ENCODE data around the gene CLIP1.
A peak's percentile ranks its signal among the peaks of the same experiment; 100 is the strongest.
"Not testable (repeated sequence)": the region's sequence is repeated elsewhere in the genome, so short reads cannot be mapped to it uniquely, and the experiment has no call there.

The CLIP1 gene

DNA sequence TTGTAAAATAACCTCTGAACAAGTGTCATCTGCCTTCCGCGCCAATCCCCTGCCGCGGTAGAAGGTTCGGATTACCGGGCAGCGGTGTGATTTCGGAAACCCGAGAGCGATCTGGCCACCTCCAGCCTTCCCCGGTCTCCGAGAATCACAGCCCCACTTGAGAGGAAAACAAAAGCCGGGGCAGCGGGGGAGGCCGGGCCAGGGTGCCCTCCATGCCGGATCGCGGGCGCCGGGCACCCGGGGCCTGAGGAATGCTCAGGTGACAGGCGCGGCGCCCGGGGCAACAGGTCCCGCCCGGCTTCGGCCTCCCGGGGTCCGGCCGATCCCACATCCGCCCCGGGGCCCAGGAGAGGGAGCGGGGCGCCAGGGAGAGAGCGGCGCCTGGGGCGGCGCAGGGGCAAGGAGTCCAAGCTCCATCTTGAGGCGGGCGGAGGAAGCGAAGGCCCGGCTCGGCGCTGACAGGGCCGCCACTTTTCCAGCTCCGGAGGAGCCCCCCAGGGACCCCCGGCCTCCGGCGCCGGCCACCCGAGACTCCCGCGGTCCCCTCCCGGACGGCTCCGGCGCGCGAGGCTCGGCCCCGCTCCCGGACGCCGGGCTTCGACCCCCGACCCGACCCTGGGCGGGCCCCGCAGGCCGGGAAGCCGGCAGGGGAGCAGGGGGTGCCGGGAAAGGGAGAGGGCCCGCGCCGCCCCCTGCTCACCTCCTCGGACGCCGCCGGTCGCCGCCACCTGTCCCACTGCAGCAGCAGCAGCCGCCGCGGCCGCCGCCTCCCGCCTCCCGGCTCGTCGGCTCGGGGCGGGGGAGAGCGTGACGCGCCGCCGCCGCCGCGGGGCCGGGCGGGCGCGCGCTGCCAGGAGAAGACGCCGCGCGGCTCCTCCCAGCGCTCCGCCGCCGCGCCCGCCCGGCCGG is at the start of gene CLIP1:
TSS of gene CLIP1 (minus strand) at position 849 of the 909 bp plus-strand sequence. CDS start 42,217 bp downstream, outside the sequence.
- DNase-seq = peak; percentile 72

DNA sequence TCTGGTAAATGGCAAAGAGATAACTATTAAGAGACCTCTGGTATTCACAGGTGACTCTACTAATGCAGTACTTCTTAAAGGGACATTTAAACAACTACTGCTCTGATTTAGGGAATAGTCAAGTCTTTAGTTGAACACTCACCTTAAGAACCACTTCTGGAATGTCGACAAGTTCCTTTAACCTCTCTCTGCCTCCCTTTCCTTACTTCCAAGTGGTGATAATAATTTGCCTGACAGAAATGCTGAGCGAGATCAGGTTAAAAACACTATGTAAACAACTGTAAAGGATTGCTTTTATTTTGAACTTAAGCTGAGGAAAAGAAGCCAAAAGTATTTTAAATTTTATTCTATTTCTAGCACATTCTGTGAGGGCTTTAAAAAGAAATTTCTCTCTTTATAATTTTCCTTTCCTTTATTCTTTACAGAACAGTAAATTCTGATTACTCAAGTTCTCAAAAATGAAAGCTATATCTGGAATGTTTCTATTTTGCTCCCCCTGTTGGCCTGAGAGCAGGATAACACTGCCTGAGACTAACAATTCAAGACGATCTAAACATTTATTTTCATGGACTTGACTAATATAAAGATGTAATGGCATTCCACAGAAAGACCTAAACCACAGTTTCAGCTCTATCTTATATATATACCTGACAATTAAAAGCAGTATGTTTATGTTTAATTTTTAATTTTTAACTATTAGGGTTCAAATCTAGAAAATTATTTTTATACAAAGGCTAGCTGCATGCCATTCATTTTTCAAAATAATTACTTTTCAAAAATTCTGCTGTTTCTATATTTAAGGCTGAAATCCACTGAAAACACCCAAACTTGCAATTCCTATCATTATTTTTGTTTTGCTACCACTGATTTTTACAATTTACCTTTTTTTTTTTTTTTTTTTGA is 49.1 kb upstream of the CLIP1 start:
- peak; percentile 33 for DNase-seq

DNA sequence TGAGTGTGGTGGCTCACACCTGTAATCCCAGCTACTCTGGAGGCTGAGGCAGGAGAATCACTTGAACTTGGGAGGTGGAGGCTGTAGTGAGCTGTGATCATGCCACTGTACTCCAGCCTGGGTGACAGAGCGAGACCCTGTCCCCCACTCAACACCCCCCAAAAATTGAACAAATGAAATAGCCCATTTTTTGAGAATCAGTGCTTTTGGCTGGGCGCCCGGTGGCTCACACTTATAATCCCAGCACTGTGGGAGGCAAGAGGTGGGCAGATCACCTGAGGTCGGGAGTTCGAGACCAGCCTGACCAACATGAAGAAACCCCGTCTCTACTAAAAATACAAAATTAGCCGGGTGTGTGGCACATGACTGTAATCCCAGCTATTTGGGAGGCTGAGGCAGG is 48.1 kb upstream of the CLIP1 start:
- not testable (repeated sequence) for DNase-seq

DNA sequence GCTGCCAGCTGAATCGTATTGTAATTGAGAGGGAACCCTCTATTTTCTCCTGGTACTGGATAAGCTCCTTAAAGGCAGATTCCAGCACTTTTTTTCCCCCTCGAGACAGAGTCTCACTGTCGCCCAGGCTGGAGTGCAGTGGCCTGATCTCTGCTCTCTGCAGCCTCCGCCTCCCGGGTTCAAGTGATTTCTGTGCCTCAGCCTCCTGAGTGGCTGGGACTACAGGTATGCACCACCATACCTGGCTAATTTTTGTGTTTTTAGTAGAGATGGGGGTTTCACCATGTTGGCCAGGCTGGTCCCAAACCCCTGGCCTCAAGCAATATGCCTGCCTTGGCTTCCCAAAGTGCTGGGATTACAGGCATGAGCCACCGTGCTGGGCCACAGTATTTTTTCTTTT is 47.4 kb upstream of the CLIP1 start:
- not testable (repeated sequence) for DNase-seq

DNA sequence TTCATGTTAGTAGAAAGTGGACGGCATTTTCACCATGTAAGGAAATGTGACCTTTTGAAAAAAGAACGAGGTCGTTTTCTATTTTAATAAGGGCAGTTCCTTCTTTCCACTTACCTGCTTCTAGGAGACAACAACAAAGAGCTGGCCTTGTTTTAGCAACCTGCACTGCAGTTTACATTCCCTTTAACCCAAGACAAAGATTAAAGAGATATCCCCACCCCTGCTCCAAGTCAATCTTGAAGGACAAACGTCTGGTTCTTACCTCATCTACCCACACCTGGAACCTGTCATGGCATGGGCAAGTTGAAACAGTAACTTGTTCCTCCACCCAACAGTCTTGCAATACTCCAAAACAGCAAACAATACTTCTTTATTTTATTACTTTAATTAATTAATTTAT is 45.5 kb upstream of the CLIP1 start:
- DNase-seq = no peak

DNA sequence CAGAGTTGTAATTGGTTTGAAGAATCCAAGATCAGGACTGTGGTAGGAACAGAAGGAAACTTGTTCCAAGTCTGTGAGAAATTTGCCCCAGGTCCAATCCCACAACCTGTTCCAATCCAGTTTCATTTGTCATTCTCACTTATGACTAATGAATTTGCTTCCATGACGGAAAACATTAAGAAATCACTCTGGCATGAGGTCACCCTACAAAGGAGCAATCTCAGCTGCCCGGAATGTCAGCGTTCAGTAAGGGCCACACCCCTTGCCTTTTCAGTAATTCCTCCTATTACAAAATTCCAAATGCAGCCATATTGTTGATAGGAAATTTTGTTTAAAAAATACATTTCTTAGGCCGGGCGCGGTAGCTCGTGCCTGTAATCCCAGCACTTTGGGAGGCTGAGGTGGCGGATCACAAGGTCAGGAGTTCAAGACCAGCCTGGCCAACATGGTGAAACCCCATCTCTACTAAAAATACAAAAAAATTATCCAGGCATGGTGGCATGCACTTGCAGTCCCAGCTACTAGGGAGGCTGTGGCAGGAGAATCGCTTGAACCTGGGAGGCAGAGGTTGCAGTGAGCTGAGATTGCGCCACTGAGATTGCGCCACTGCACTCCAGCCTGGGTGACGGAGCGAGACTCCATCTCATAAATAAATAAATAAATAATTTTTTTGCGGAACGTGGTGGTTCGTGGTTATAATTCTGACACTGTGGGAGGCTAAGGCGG is 42.0 kb upstream of the CLIP1 start:
- not testable (repeated sequence) for DNase-seq

DNA sequence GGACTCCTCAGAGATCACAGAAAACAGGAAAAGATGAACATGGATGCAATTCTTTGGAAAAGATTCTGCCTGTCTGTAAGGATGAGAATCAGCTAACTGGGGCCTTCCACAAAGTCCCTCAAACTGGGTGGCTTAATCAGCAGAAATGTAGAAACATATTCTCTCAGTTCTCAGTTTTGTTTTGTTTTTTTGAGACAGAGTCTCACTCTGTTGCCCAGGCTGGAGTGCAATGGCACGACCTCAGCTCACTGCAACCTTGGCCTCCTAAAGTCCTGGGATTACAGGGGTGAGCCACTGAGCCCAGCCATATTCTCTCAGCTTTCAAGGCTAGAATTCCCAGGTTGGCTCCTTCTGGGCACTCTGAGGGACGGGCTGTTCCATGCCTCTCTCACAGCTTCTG is 38.2 kb upstream of the CLIP1 start:
- no peak for DNase-seq

DNA sequence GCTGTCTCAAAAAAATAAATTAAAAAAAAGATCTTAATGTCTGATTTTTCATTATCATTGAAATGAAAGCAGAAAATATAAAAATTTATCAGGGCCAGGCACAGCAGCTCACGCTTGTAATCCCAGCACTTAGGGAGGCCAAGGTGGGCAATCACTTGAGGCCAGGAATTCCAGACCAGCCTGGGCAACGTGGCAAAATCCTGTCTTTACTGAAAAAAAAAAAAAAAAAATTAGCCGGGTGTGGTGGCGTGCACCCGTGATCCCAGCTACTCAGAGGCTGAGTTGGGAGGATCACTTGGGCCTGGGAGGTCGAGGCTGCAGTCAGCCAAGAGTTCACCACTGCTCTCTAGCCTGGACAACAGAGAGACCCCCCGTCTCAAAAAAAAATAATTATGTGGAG is 37.6 kb upstream of the CLIP1 start:
- DNase-seq = no peak

DNA sequence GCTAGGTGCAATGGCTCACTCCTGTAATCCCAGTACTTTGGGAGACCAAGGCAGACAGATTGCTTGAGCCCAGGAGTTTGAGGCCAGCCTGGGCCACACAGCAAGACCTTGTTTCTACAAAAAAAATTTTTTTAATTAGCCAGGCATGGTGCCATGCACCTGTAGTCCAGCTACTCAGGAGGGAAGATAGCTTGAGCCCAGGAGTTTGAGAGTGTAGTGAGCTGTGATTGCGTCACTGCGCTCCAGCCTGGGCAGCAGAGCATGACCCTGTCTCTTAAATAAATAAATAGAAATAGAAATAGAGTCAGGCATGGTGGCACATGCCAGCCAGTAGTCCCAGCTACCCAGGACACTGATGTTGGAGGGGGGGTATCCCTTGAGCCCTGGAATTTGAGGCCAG is 36.7 kb upstream of the CLIP1 start:
- DNase-seq = no peak

DNA sequence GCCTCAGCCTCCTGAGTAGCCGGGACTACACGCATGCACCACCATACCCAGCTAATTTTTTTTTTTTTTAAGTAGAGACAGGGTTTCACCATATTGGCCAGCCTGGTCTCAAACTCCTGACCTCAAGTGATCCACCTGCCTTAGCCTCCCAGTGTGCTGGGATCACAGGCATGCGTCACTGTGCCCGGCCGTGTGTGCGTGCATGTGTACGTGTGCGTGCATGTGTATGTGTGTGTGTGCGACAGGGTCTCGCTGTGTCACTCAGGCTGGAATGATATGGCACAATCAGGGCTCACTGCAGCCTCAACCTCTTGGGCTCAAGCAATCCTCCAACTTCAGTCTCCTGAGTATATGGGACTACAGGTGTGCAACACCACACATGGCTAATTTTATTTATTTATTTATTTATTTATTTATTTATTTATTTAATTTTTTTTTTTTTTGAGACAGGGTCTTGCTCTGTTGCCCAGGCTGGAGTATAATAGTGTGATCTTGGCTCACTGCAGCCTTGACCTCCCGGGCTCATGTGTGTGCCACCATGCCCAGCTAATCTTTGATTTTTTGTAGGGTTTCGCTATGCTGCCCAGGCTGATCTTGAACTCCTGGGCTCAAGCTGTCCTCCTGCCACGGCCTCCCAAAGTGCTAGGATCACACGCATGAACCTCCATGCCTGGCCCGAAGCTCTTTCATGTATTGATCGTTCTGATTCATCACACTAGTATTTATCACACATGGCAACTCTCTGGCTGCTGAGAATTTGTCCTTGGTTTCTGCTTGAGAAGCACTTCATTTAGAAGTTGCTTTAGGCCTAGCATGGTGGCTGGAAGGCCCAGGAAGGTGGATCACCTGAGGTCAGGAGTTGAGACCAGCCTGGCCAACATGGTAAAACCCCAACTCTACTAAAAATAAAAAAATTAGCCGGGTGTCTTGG is 35.9 kb upstream of the CLIP1 start:
- no peak for DNase-seq

DNA sequence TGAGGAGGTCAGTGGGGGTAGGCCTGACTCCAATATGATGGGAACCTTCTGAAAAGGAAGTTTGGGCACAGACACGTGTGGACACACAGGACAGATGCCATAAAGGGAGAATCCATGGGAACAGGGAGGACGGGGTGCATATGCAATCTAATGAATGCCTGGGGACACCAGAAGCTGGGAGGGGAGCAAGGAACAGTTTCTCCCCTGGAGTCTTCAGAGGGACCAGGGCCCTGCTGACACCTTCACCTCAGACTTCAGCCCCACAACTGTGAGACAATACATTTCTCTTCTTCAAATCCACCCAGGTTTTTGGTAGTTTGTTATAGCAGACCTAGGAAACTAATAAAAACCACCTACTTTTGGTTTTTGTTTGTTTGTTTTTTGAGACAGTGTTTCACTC is 35.2 kb upstream of the CLIP1 start:
- DNase-seq = no peak

DNA sequence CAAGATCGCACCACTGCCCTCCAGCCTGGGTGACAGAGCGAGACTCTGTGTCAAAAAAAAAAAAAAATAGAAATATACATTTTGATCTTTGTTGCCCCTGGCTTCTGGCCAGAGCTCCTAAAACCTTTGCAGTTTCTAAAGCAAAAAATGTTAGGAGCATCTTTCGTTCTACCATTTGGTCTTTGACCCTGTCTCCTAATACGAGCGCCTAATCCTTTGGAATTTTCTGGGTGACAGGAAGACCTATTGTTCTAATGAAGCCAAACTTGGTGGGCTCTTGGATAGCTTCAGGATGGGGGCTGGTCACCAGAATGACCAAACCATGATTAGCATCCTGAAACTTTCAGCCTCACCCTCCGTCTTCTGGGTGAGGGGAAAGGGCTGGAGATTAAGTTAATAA is 32.3 kb upstream of the CLIP1 start:
- DNase-seq = no peak

DNA sequence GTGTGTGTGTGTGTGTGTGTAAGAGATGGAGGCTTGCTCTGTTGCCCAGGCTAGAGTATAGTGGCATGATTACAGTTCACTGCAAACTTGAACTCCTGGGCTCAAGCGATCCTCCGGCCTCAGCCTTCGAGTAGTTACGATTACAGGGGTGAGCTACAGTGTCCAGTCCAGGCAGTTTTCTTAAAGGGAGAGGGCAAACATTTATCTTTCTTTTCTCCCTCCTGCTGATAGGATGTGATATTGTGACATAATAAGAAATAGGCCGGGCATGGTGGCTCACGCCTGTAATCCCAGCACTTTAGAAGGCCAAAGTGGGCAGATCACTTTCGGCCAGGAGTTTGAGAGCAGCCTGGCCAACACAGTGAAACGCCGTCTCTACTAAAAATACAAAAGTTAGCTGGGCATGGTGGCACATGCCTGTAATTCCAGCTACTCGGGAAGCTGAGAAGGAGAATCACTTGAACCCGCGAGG is 31.8 kb upstream of the CLIP1 start:
- DNase-seq = no peak

DNA sequence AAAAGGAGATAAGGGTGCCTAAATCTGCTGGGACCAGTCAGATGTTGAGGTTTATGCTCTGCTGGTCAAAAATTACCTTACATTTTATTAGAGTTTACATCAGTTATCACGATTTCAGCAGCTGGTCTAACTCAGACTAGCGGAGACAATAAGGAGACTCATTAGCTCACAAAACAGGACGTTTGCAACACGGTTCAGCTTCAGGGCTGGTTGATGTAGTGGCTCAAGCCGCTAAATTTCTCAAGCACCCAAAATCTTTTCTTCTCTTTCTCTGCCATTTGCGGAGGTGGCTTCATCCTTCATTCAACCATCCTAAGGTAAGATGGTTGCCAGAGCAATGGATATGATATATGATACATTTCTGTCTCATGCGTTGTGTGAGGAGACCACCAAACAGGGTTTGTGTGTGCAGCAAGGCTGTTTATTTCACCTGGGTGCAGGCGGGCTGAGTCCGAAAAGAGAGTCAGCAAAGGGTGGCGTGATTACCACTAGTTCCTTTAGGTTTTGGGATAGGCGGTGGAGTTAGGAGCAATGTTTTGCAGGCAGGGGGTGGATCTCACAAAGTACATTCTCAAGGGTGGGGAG is 30.3 kb upstream of the CLIP1 start:
- DNase-seq = peak; percentile 38

DNA sequence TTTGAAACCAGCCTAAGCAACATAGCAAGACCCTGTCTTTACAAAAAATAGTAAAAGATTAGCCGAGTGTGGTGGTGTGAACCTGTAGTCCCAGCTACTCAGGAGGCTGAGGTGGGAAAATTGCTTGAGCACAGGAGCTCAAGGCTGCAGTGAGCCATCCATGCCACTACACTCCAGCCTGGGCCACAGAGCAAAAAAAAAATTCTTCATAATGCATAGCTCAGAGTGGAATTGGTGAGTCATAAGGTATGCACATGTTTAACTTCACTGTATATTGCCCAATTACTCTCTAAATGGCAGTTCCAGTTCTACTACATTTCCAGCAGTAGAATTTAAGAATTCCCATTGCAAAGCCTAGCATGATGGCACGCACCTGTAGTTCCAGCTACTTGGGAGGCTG is 26.8 kb upstream of the CLIP1 start:
- no peak for DNase-seq

DNA sequence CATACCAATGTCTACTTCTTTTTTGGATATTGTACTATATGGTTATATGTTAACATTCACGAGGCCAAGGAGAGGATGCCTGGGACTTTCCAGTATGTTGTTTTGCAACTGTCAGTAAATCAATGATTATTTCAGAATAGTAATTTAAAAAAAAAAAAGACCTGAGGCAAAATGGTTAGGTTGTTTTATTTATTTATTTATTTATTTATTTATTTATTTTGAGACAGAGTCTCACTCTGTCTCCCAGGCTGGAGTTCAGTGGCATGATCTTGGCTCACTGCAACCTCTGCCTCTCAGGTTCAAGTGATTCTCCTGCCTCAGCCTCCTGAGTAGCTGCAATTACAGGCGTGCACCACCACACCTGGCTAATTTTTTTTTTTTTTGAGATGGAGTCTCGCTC is 25.4 kb upstream of the CLIP1 start:
- DNase-seq = not testable (repeated sequence)

DNA sequence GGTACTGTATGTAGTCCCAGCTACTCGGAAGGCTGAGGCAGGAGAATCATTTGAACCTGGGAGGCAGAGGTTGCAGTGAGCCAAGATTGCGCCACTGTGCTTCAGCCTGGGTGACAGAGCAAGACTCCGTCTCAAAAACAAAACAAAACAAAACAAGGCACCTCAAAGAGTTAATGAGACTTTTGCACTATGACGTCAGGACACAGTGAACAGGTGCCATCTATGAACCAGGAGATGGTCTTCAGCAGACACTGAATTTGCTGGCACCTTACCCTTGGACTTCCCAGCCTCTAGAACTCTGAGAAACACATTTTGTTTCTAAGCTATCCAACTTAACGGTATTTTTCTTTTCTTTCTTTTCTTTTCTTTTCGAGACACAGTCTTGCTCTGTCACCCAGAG is 23.9 kb upstream of the CLIP1 start:
- not testable (repeated sequence) for DNase-seq

DNA sequence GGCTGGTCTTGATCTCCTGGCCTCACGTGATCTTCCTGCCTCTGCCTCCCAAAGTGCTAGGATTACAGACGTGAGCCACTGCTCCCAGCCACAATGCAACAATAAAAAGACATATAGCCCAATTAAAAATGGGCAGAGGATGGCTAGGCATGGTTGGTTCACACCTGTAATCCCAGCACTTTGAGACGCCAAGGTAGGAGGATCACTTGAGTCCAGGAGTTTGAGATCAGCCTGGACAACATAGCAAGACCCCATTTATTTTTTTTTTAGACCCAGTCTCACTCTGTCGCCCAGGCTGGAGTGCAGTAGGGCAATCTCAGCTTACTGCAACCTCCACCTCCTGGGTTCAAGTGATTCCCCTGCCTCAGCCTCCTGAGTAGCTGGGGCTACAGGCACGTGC is 21.6 kb upstream of the CLIP1 start:
- not testable (repeated sequence) for DNase-seq

DNA sequence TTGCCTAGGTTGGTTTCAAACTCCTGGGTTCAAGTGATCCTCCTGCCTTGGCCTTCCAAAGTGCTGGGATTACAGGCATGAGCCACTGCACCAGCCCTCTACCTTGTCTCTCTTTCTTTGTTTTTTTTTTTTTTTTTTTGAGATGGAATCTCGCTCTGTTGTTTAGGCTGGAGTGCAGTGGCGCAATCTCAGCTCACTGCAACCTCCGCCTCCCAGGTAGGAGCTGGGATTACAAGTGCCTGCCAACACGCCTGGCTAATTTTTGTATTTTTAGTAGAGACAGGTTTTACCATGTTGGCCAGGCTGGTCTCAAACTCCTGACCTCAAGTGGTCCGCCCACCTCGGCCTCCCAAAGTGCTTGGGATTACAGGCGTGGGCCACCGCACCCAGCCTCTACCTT is 16.4 kb upstream of the CLIP1 start:
- DNase-seq = not testable (repeated sequence)

DNA sequence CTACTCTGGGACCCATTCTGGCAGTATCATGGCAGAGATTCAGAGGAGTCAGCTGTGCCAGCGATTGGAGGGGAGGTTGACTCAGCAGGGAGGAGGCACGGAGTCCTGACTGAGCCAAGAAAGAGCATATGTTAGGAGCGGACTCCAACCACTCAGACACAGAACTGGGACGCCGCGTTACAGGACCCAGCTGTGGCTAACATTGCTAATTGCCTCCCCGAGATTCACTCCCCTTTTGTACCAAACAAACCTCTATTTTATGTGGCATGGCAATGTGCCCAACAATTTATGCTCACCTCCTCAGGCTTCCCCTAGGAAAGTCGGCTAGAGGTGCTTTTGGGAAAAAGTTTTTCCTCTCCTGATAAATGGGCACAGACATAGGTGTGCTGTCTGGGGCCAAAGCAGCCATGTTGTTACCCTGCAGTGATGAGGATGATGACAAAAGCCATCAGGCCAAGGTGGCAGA is 15.2 kb upstream of the CLIP1 start:
- DNase-seq = no peak

DNA sequence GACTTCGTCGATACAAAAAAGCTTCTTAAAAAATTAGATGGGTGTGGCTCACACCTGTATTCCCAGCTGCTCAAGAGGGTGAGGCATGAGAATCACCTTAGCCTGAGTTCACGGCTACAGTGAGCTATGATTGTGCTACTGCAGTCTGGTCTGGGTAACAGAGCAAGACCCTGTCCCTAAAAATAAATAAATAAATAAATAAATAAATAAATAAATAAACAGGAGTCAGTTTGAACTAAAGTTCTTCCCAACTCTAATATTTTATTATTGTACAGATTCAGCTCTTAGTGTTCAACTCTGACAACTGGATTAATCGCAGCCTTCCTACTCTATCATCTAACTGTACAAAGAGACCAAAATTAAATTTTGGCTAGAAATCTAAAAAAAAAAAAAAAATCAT is 12.7 kb upstream of the CLIP1 start:
- no peak for DNase-seq

All from CD4-positive, alpha-beta T cell treated with Interleukin-17A for 4 hours (primary cell).